ENCODE results near the gene GPR157.
"Not testable (repeated sequence)": the region's sequence is repeated elsewhere in the genome, so short reads cannot be mapped to it uniquely, and the experiment has no call there.

GPR157 gene

DNA sequence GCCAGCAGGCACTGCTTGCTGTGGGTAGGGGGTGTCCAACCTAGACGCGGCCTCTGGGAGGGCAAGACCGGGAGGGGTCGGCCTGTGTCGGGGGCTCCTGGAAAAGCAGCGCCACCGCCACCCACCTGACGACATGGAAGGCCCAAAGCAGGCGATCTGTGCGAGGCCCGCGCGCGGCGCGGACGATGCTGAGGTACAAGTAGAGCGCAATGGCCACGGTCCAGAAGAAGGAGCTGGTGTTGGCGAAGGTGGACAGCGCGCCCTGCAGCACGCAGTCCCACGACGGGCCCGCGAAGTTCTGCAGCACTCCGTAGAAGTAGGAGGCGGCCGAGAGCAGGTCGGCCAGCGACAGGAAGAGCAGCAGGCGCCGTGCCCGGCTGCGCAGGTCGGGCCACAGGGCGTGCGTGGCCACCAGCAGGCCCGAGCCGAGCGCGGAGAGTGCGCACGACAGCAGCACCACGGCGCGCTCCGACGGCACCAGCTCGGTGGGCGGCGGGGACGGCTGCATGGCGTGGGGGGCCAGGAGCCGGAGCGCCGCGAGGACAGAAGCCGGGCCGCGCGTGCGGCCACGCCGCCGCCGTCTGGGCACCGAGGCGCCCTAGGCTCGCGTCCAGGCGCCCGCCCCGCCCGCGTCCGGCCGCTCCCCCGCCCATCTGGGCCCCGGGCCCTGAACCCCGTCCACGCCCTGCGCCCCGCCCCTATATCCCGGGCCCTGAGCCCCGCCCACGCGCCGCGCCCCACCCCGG, at the start of gene GPR157:
TSS of gene GPR157 (minus strand) at position 583 of the 746 bp plus-strand sequence. CDS start at position 508, 75 bp downstream.
- DNase-seq, result peak; percentile 91

DNA sequence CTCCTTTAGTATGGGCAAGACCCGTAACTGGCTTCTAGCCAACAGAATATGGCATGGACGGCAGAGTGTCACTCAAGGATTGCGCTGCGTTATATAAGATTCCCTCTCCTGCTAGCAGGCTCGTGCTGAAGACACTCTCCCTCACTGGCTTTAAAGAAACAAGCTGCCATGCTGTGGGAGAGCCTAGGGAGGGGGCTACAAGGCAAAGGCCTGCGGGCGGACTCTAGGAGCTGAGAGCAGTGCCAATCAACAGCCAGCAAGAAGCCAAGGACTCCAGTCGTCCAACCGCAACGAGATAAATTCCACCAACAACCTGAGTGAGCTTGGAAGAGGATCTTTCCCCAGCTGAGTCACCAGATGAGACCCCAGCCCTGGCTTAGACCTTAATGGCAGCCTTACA, 45.9 kb upstream of the GPR157 start:
- no peak for DNase-seq

GRCh38 chr1:9174243-9174642, 45.3 kb upstream of the GPR157 start:
- no peak for DNase-seq

GRCh38 chr1:9169601-9170137, 40.8 kb upstream of the GPR157 start:
- DNase-seq, result no peak

GRCh38 chr1:9167638-9168037, 38.7 kb upstream of the GPR157 start:
- no peak for DNase-seq

DNA sequence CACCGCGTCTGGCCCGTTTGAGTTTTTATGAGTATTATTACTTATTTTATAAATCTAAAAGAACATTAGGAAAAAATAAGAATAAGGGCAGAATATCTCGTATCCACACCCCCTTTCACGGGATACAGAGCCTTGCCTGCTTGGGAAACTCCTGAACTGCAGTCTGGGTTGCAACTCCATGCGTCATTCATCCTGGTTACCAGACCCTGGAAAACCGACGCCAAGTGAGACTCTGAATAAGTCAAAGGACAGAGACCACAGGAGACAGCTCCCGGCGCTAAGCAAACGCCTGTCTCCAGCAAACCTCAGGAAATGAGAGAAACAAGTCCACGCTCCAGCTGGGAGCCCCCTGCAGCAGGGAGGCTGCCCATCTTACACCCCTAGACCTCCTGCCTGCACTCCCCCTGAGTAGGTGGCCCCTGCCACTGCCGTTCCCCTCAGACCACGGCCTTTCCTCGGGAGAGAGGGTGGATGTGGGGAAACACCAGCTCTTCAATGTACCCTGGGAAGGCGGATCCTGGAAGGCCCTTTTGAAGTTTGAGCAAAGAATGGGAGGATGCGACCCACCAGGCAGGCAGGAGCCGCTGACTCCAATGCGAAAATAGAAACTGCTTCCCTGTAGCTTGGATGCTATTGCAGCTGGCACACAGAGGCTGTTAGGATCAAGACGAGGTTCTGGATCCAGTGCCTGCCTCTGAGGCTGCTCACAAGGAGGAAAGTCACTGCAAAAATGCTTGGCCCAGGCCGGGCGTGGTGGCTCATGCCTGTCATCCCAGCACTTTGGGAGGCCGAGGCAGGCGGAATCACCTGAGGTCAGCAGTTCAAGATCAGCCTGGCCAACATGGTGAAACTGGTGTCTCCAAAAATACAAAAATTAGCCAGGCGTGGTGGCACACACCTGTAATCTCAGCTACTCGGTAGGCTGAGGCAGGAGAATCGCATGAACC, 37.7 kb upstream of the GPR157 start:
- no peak for DNase-seq

DNA sequence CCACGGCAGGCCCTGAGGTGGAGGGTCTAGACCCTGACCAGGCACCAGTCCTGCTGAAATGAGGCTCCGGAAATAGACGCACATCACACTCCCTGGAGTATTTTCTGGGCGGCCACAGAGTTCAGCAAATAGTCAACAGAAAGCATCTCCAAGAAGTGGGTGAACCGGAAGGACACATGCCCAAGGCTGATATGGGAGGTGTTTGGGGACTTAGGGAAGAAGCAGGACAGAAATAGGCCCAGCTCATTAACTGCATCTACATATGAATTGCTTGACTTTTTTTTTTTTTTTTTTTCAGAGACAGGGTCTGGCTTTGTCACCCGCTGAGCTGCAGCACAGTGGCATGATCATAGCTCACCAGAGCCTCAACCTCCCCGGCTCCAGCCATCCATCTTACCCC, 36.5 kb upstream of the GPR157 start:
- no peak for DNase-seq

DNA sequence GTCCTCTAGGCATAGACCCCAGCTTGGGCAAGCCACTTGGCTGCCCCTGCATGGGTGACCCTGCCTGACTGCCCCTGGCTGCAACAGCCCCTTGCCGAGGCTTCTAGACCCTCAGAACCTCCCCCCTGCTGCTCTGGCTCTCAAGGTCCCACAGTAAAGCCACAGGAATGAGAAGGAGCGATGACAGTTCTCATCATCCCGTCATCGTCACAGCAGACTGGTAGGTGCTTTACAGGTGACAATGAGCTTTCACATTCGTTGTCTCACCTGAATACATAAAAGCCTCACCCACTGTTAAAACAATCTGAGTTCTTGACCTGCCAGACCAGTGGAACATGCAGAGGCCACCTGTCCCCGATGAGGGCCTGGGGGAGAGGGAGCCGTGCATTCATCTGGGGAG, 36.0 kb upstream of the GPR157 start:
- no peak for DNase-seq

- DNase-seq, result no peak
Observed at GRCh38 chr1:9164532-9164900, 35.6 kb upstream of the GPR157 start.

- no peak for DNase-seq
Observed at GRCh38 chr1:9161963-9162362, 33.1 kb upstream of the GPR157 start.

- no peak for DNase-seq
Observed at GRCh38 chr1:9161342-9161741, 32.4 kb upstream of the GPR157 start.

DNA sequence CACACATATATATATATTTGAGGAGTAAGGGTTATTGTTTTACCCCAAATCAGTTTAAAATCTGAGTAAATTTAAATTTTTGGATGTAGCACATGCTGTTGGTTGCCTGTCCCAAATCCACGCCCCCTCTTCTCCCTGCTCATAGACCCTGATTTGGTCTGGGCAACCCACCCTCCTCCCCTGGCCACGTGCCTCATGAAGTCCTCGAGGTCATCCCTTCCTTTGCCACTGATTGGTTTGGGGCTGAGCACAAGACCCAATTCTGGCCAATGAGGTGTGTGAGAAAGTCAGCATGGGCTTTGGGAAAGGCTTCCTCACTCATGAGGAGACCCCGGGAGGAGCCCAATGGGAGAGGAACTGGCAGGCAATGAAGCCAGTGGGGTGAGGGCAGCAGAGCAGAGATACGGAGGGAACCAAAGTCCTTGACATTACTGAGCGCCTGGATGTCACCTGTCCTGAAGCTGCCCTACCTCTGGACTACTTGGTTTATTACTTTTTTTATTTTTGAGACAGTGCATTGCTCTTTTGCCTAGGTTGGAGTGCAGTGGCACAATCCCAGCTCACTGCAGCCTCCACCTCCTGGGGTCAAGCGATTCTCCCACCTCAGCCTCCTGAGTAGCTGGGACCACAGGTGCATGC, 31.3 kb upstream of the GPR157 start:
- DNase-seq, result no peak

DNA sequence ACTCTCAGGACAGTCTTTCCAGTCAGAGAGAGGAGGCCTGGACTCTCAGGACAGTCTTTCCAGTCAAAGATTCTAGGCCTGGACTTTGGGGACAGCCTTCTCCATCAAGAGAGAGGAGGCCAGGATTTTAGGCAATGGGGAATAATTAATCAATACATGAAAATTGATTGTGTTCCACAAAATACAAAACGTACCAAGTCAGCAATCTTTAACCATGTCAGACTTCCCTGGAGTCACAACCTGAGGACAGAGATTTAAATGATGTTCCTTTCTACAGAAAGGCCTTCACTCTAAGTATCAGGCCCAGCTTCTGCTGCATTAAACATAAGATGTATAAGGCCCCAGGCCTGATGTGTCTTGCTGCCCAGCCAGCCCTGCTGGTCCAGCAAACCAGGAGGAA, 27.0 kb upstream of the GPR157 start:
- DNase-seq, result no peak

GRCh38 chr1:9155405-9155804, 26.5 kb upstream of the GPR157 start:
- not testable (repeated sequence) for DNase-seq

- DNase-seq, result no peak
Observed at GRCh38 chr1:9153152-9153551, 24.2 kb upstream of the GPR157 start.

- no peak for DNase-seq
Observed at GRCh38 chr1:9152535-9152934, 23.6 kb upstream of the GPR157 start.

DNA sequence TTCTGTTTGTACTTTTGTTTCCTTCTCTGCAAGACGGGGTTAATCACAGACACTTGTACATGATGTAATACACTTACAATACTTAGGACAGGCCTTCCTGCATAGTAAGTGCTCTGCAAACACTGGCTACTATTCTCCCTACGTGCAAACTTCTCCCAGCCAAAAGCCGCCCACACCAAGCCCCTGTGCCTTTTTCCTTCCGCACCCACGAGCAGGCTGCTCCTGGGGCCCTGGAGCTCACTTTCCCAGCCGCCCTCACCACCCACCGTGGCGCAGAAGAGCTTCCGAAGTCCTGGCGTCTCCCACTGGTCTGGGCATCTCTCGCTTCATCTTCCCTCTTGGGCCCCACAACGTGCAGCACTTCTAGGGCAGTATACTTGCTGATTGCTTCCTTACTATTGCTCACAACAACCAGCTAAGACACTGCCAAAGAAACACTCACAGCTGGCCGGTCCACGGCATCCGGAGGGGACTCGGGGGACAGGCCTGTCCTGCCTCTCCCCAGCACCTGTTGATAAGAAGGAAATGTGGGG, 22.5 kb upstream of the GPR157 start:
- DNase-seq, result no peak

GRCh38 chr1:9150582-9151327, 21.9 kb upstream of the GPR157 start:
- no peak for DNase-seq

DNA sequence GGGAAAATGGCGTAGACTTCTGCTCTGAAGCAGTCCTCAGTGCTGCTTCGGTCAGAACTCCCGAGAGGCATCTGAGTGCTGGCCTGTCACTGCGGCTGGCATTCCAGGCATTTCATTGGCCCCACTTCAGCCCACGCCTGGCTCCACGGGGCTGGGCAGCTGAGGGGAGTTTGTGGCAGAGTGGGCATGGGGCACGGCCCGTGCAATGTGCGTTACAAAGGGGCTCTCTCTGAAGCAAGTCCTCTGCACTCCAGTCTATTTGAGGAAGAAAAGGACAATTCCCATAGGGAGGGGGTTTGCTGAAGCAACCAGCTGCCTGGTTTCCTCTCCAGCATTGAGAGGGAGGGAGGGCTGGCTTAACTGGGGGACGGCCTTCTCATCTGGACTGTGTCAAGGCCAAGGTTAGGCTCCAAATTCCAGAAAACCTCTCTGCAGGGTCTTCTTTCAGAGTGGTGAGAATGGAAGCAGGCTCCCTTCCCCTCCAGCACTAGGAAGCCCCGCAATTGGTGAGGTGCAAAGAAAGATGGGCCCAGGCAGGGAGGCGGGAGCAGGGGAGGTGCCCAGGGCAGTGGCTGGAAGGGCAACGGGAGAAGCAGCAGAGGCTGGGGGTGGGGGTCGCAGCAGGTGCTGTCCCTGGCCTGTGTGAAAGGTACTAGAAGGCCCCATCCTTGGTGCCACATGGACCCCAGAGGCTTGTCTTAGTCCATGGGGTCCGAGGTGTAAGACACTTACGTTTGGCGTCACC, 21.1 kb upstream of the GPR157 start:
- no peak for DNase-seq

DNA sequence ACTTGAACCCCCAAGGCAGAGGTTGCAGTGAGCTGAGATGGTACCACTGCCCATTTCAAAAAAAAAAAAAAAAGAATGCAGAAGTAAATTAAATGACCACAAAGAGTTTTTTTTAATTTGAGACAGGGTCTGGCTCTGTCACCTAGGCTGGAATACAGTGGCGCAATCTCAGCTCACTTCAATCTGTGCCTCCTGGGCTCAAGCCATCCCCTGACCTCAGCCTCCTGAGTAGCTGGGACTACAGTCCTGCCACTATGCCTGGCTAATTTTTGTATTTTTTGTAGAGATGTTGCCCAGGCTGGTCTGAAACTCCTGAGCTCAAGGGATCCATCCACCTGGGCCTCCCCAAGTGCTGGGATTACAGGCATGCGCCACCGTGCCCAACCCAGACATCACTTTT, 20.2 kb upstream of the GPR157 start:
- no peak for DNase-seq

DNA sequence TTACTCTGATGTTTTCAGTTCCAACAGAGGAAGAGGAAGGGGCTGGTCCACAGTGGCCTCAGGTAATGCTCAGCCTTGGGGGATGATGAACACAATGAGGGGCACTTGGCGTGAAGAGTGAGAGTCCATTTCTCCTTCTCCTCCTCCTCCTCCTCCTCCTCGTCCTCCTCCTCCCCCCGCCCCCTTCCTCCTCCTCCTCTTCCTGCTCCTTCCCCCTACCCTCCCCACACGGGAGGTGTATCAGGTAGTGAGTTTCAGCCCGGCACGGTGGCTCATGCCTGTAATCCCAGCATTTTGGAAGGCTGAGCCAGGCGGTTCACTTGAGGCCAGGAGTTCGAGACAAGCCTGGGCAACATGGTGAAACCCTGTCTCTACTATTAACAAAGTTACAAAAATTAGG, 17.3 kb upstream of the GPR157 start:
- DNase-seq, result no peak

GRCh38 chr1:9145714-9146113, 16.8 kb upstream of the GPR157 start:
- DNase-seq, result no peak
